GM12878 (cell line): ENCODE results near the gene DMD. TPM values are rescaled to one million over a fixed set of nuclear protein-coding genes. Genes with fewer than 3 reads are reported as not detected.

Experiments used
- ATAC-seq: fragments of 200-7000 bp; cut with Tn5 transposase; 3 replicates; pipeline ENCODE4 v1.9.1; 2020; ENCODE audit warnings: mild to moderate bottlenecking, moderate library complexity
- BruUV-seq: library from RNA; stranded (reverse); fragments of 400-500 nt; replicated peaks from 2 replicates; lab custom pipeline; 2021; lab: Mats Ljungman, UMichigan
- CTCF ChIA-PET: fragments of 300-600 bp; sonication (Branson Sonifier 250); formaldehyde crosslinking; extraction: SDS; loops from one replicate; lab custom pipeline; 2021; ENCODE audit warnings: inconsistent platforms; lab: Yijun Ruan, JAX
- POLR2A ChIA-PET: fragments of 350-600 bp; formaldehyde crosslinking; extraction: SDS; loops from one replicate; lab custom pipeline; 2021; ENCODE audit warnings: inconsistent platforms; lab: Charles Lee
- RAD21 ChIA-PET: fragments of 300-600 bp; sonication (Branson Sonifier 250); formaldehyde crosslinking; loops from one replicate; lab custom pipeline; 2023; ENCODE audit warnings: antibody characterized with exemption; ENCODE audit not compliant: unreplicated experiment; lab: Charles Lee
- SMC1A ChIA-PET: fragments of 300-600 bp; sonication (Branson Sonifier 250); formaldehyde crosslinking; loops from one replicate; lab custom pipeline; 2023; ENCODE audit not compliant: unreplicated experiment, uncharacterized antibody; lab: Charles Lee
- DNase-seq: peaks from one replicate; pipeline ENCODE4 v3.0.0-alpha.2; 2011; ENCODE audit warnings: low read depth, low spot score
- FAIRE-seq: peaks from 3 replicates; lab custom pipeline; 2011; peaks lifted over from hg19 to GRCh38; lab: Jason Lieb, UNC
- H2AFZ ChIP-seq: 2 replicates; pipeline ENCODE4 v1.6.0; 2011; ENCODE audit warnings: low read depth, low read length, control low read depth; ENCODE audit not compliant: control insufficient read depth
- H3K27ac ChIP-seq: 2 replicates; pipeline ENCODE4 v1.5.1; 2011; ENCODE audit warnings: control low read depth; ENCODE audit not compliant: control insufficient read depth, insufficient read depth
- H3K27me3 ChIP-seq, 2 experiments: replicated peaks in 1 of 2; 2 replicates each; pipeline versions ENCODE4 v1.6.0 to v1.6.1; 2011; ENCODE audit warnings: low read length in 1 of 2; ENCODE audit not compliant: control insufficient read depth in 2 of 2, insufficient read depth in 2 of 2
- H3K36me3 ChIP-seq, 2 experiments: 2 replicates each; pipeline ENCODE4 v1.5.1; 2011; ENCODE audit warnings: low read length in 1 of 2; ENCODE audit not compliant: control insufficient read depth in 2 of 2, insufficient read depth in 2 of 2
- H3K4me1 ChIP-seq: 2 replicates; pipeline ENCODE4 v1.6.1; 2011; ENCODE audit warnings: mild to moderate bottlenecking, low read length, moderate library complexity, mixed read lengths; ENCODE audit not compliant: control insufficient read depth, insufficient read depth
- H3K4me2 ChIP-seq: 2 replicates; pipeline ENCODE4 v1.6.0; 2011; ENCODE audit warnings: control low read depth; ENCODE audit not compliant: control insufficient read depth, insufficient read depth
- H3K4me3 ChIP-seq: fragments of 200-600 bp; sonication (generic); 2 replicates; pipeline ENCODE4 v1.5.1; 2016
- H3K79me2 ChIP-seq: 2 replicates; pipeline ENCODE4 v1.6.0; 2011; ENCODE audit warnings: low read length; ENCODE audit not compliant: control insufficient read depth, insufficient read depth
- H3K9ac ChIP-seq: 2 replicates; pipeline ENCODE4 v1.8.0; 2011; ENCODE audit warnings: low read length, control low read depth, mixed read lengths; ENCODE audit not compliant: control insufficient read depth, insufficient read depth
- H3K9me3 ChIP-seq: replicated peaks from 3 replicates; pipeline ENCODE4 v1.5.1; 2011; ENCODE audit warnings: mild to moderate bottlenecking, low read length; ENCODE audit not compliant: control insufficient read depth, insufficient read depth
- H4K20me1 ChIP-seq: 2 replicates; pipeline ENCODE4 v1.6.0; 2011; ENCODE audit not compliant: control insufficient read depth, insufficient read depth
- ATF7 ChIP-seq: fragments of 450-650 bp; IDR thresholded peaks from 2 replicates; pipeline ENCODE4 v1.6.1; 2016; ENCODE audit warnings: low read depth, mild to moderate bottlenecking
- CHD2 ChIP-seq: IDR thresholded peaks from 2 replicates; pipeline ENCODE4 v1.6.1; 2011; ENCODE audit warnings: low read depth, low read length, improper control_type of control experiment, borderline replicate concordance
- CREB1 ChIP-seq: IDR thresholded peaks from 2 replicates; pipeline ENCODE4 v1.6.1; 2012; ENCODE audit warnings: low read depth, mild to moderate bottlenecking, inconsistent platforms
- EGR1 ChIP-seq, 2 experiments: IDR thresholded peaks; 1 replicate in 1 of 2; 2 replicates in 1 of 2; pipeline ENCODE4 v1.6.1; 2011 to 2012; ENCODE audit warnings: low read depth in 2 of 2, low read length in 2 of 2, borderline replicate concordance in 1 of 2, mild to moderate bottlenecking in 1 of 2, moderate library complexity in 1 of 2
- GABPA ChIP-seq: IDR thresholded peaks from 2 replicates; pipeline ENCODE4 v1.6.1; 2014; ENCODE audit warnings: antibody characterized with exemption, low read depth, mild to moderate bottlenecking, inconsistent platforms
- JUNB ChIP-seq: IDR thresholded peaks from 2 replicates; pipeline ENCODE4 v1.6.1; 2016; ENCODE audit warnings: antibody characterized with exemption, mild to moderate bottlenecking
- JUND ChIP-seq: IDR thresholded peaks from 2 replicates; pipeline ENCODE4 v1.6.1; 2012; ENCODE audit warnings: low read depth, mild to moderate bottlenecking, low read length, improper control_type of control experiment, moderate library complexity
- PAX8 ChIP-seq: fragments of 450-650 bp; IDR thresholded peaks from 2 replicates; pipeline ENCODE4 v1.6.1; 2017; ENCODE audit warnings: mild to moderate bottlenecking, moderate library complexity
- RB1 ChIP-seq: fragments of 450-650 bp; formaldehyde crosslinking; IDR thresholded peaks from 2 replicates; pipeline ENCODE4 v1.6.1; 2017; ENCODE audit warnings: mild to moderate bottlenecking, borderline replicate concordance
- RBBP5 ChIP-seq: fragments of 200-600 bp; sonication (generic); conservative IDR thresholded peaks from 2 replicates; pipeline ENCODE4 v1.6.1; 2016
- SREBF1 ChIP-seq: IDR thresholded peaks from 2 replicates; pipeline ENCODE4 v1.6.1; 2012; ENCODE audit warnings: mild to moderate bottlenecking, low read length
- TCF12 ChIP-seq: IDR thresholded peaks from 2 replicates; pipeline ENCODE4 v1.6.1; 2011; ENCODE audit warnings: low read depth, mild to moderate bottlenecking, low read length
- YBX1 ChIP-seq: fragments of 450-650 bp; IDR thresholded peaks from 2 replicates; pipeline ENCODE4 v1.6.1; 2016; ENCODE audit warnings: antibody characterized with exemption
- ZNF207 ChIP-seq: fragments of 450-650 bp; IDR thresholded peaks from 2 replicates; pipeline ENCODE4 v1.6.1; 2014; ENCODE audit warnings: antibody characterized with exemption, mild to moderate bottlenecking, borderline replicate concordance
- ZNF217 ChIP-seq: fragments of 450-650 bp; IDR thresholded peaks from 2 replicates; pipeline ENCODE4 v1.6.1; 2017; ENCODE audit warnings: antibody characterized with exemption, mild to moderate bottlenecking
- ZSCAN29 ChIP-seq: fragments of 450-650 bp; IDR thresholded peaks from 2 replicates; pipeline ENCODE4 v1.6.1; 2017; ENCODE audit warnings: mild to moderate bottlenecking, moderate library complexity
- WGBS: methylation state at CpG from one replicate; pipeline ENCODE4 v1.1.6; 2016; ENCODE audit warnings: low lambda C conversion rate; ENCODE audit not compliant: insufficient replicate concordance, insufficient coverage; ENCODE audit errors: missing lambda C conversion rate; 5-methylcytosine and 5-hydroxymethylcytosine counted together
- in situ Hi-C: fragments of 300-500 bp; cut with MboI; formaldehyde crosslinking; loops from 9 replicates; pipeline ENCODE4 v1.14.3; 2018; ENCODE audit warnings: mixed read lengths
- intact Hi-C: fragments of 100-400 bp; cut with micrococcal nuclease; formaldehyde crosslinking; loops from one replicate; pipeline ENCODE4 v1.14.2; 2022; ENCODE audit not compliant: unreplicated experiment
- polyA plus RNA-seq, 11 experiments: library from polyadenylated mRNA; depleted of rRNA in 4 of 11; unstranded in 6 of 11; stranded (reverse) in 5 of 11; fragments of >200 nt; fragmentation: Nextera tagmentation in 4 of 11; fragmentation: Illumina TruSeq in 1 of 11; extraction: Ambion mirVana in 4 of 11; extraction: Trizol in 1 of 11; gene quantifications; 1 replicate in 1 of 11; 2 replicates in 10 of 11; pipeline versions ENCODE4 v1.2.1 to v1.2.3, GENCODE V29; 2011 to 2016; ENCODE audit warnings: inconsistent platforms in 2 of 11, missing spikeins in 2 of 11, low read depth in 1 of 11
- total RNA-seq, 4 experiments: library from RNA; depleted of rRNA in 3 of 4; stranded (reverse); fragments of >200 nt in 3 of 4; fragmentation: Illumina TruSeq in 1 of 4; extraction: Trizol in 1 of 4; gene quantifications; 2 replicates each; pipeline versions ENCODE4 v1.2.1 to v1.2.3, GENCODE V29; 2013 to 2021
- TF ChIP-seq, protein P1 (sequence below): fragments of 450-650 bp; IDR thresholded peaks from 2 replicates; pipeline ENCODE4 v1.6.1; 2016; ENCODE audit warnings: mild to moderate bottlenecking
- TF ChIP-seq, protein P2 (sequence below): fragments of 450-650 bp; IDR thresholded peaks from 2 replicates; pipeline ENCODE4 v1.6.1; 2018; ENCODE audit warnings: borderline replicate concordance, mild to moderate bottlenecking; ENCODE audit not compliant: partially characterized antibody
- TF ChIP-seq, protein P3 (sequence below): fragments of 450-650 bp; IDR thresholded peaks from 2 replicates; pipeline ENCODE4 v1.6.1; 2017; ENCODE audit warnings: mild to moderate bottlenecking, low read depth, inconsistent platforms; ENCODE audit not compliant: poor library complexity, severe bottlenecking

The DMD gene
- total and polyA plus RNA-seq, 10 of the 15 experiments (the other 5 are each of a cell fraction or from before 2014, with no cell fraction given): 1.4 to 24.3 (median 4.3) TPM

DNA sequence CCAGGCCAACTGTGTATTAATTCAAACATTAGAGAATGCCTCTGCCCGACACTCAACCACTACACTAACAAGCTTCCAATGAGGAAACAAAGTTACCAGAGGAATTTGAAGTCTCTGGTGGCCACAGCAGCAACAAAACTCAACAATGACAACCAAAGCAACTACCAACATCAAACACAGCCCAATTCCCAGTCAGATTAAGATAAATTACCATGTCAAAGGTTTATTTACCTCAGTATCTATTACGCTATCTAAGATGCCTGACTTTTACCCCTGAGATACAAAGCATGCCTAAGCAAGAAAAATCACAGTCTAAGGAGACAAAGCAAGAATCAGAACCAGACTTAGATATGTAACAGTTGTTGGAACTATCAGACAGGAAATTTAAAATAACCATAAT, 1909.4 kb downstream of the DMD start (continued):
- TF ChIP-seq, protein P1, sequence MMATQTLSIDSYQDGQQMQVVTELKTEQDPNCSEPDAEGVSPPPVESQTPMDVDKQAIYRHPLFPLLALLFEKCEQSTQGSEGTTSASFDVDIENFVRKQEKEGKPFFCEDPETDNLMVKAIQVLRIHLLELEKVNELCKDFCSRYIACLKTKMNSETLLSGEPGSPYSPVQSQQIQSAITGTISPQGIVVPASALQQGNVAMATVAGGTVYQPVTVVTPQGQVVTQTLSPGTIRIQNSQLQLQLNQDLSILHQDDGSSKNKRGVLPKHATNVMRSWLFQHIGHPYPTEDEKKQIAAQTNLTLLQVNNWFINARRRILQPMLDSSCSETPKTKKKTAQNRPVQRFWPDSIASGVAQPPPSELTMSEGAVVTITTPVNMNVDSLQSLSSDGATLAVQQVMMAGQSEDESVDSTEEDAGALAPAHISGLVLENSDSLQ: no peak
- TF ChIP-seq JUND (no peak), TCF12 (no peak), GABPA (no peak), ATF7 (no peak), EGR1 (IDR thresholded peaks at IDR 0.05; ENCODE audit: borderline replicate concordance in 1 of 2, low read depth in 2 of 2, low read length in 2 of 2) (no peak)

DNA sequence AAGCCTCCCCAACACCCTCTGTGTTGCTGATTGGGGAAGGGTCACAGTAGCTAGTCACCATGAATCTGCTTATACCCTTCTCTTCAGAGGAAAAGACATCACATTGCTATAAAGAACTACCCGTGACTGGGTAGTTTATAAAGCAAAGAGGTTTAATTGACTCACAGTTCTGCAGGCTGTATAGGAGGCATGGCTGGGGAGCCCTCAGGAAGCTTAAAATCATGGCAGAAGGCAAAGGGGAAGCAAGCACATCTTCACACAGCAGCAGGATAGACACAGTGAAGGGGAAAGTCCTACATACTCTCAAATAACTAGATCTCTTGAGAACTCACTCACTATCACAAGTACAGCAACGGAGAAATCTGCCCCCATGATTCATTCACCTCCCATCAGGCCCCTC, 1910.1 kb downstream of the DMD start:
- H3K4me3 ChIP-seq: no peak overlapping the region
- ChIA-PET SMC1A (interaction anchor here (0.6 to 2.1 kb wide), 2 partner anchors 8 to 10 kb away, joined by 3 to 9 read pairs; no protein-coding TSS in a partner anchor), POLR2A (no interaction called here), CTCF (no interaction called here), RAD21 (no interaction called here)
- FAIRE-seq (no peak), DNase-seq (no peak), ATAC-seq (no peak)
- H2AFZ ChIP-seq: no peak overlapping the region
- no TSS peak for BruUV-seq
- in situ Hi-C loops (no loop called here), intact Hi-C loops (no loop called here)
- no peaks in the 10 kb centered on the region for H4K20me1 ChIP-seq
- H3K36me3 ChIP-seq: no peaks in the 10 kb centered on the region
- 0% methylated on average over 2 of the region's 2 CpGs for WGBS
- no peaks in the 10 kb centered on the region; a peak in 1 of 4 replicates for H3K27me3 ChIP-seq
- no peak overlapping the region for H3K4me2 ChIP-seq
- H3K9me3 ChIP-seq: no peaks in the 10 kb centered on the region; the same call in 2 of the 3 replicates
- H3K9ac ChIP-seq: no peak overlapping the region
- no peaks in the 10 kb centered on the region for H3K79me2 ChIP-seq
- no peak overlapping the region for H3K27ac ChIP-seq
- no peaks in the 10 kb centered on the region for H3K4me1 ChIP-seq
- TF ChIP-seq RBBP5 (no peak), ZNF217 (no peak), CREB1 (no peak), CHD2 (no peak), JUNB (no peak), PAX8 (no peak), SREBF1 (no peak), ZNF207 (no peak), JUND (no peak), RB1 (no peak), ZSCAN29 (no peak), YBX1 (no peak)
- TF ChIP-seq, protein P2, sequence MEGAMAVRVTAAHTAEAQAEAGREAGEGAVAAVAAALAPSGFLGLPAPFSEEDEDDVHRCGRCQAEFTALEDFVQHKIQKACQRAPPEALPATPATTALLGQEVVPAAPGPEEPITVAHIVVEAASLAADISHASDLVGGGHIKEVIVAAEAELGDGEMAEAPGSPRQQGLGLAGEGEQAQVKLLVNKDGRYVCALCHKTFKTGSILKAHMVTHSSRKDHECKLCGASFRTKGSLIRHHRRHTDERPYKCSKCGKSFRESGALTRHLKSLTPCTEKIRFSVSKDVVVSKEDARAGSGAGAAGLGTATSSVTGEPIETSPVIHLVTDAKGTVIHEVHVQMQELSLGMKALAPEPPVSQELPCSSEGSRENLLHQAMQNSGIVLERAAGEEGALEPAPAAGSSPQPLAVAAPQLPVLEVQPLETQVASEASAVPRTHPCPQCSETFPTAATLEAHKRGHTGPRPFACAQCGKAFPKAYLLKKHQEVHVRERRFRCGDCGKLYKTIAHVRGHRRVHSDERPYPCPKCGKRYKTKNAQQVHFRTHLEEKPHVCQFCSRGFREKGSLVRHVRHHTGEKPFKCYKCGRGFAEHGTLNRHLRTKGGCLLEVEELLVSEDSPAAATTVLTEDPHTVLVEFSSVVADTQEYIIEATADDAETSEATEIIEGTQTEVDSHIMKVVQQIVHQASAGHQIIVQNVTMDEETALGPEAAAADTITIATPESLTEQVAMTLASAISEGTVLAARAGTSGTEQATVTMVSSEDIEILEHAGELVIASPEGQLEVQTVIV: no peak
- TF ChIP-seq, protein P3, sequence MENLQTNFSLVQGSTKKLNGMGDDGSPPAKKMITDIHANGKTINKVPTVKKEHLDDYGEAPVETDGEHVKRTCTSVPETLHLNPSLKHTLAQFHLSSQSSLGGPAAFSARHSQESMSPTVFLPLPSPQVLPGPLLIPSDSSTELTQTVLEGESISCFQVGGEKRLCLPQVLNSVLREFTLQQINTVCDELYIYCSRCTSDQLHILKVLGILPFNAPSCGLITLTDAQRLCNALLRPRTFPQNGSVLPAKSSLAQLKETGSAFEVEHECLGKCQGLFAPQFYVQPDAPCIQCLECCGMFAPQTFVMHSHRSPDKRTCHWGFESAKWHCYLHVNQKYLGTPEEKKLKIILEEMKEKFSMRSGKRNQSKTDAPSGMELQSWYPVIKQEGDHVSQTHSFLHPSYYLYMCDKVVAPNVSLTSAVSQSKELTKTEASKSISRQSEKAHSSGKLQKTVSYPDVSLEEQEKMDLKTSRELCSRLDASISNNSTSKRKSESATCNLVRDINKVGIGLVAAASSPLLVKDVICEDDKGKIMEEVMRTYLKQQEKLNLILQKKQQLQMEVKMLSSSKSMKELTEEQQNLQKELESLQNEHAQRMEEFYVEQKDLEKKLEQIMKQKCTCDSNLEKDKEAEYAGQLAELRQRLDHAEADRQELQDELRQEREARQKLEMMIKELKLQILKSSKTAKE: no peak
